HEK293 (cell line): ENCODE measurements around the gene SHMT2.

Source experiments
- CTCF ChIP-seq: fragments of 450-650 bp; formaldehyde crosslinking; IDR thresholded peaks from 2 replicates; pipeline ENCODE4 v1.5.1; 2016; ENCODE audit warnings: missing biosample characterization, missing genetic modification characterization
- GLIS2 ChIP-seq: fragments of 450-650 bp; formaldehyde crosslinking; IDR thresholded peaks from 2 replicates; pipeline ENCODE4 v1.5.1; 2016; ENCODE audit warnings: missing biosample characterization, missing genetic modification characterization
- HOXA7 ChIP-seq: sonication (generic); formaldehyde crosslinking; IDR thresholded peaks from 2 replicates; pipeline ENCODE4 v1.8.1; 2022; ENCODE audit warnings: missing genetic modification reagents, borderline replicate concordance
- KLF8 ChIP-seq: fragments of 450-650 bp; formaldehyde crosslinking; IDR thresholded peaks from 2 replicates; pipeline ENCODE4 v1.5.1; 2016; ENCODE audit warnings: missing biosample characterization, missing genetic modification characterization
- OVOL3 ChIP-seq: fragments of 450-650 bp; formaldehyde crosslinking; IDR thresholded peaks from 2 replicates; pipeline ENCODE4 v1.5.1; 2016; ENCODE audit warnings: missing biosample characterization, missing genetic modification characterization
- PRDM10 ChIP-seq: fragments of 450-650 bp; formaldehyde crosslinking; IDR thresholded peaks from 2 replicates; pipeline ENCODE4 v1.5.1; 2016; ENCODE audit warnings: missing biosample characterization, missing genetic modification characterization
- PRDM2 ChIP-seq: fragments of 450-650 bp; formaldehyde crosslinking; IDR thresholded peaks from 2 replicates; pipeline ENCODE4 v1.5.1; 2016; ENCODE audit warnings: missing biosample characterization, missing genetic modification characterization, borderline replicate concordance
- SP7 ChIP-seq: fragments of 450-650 bp; formaldehyde crosslinking; IDR thresholded peaks from 2 replicates; pipeline ENCODE4 v1.5.1; 2016; ENCODE audit warnings: missing biosample characterization, missing genetic modification characterization
- ZBTB20 ChIP-seq: fragments of 450-650 bp; formaldehyde crosslinking; IDR thresholded peaks from 2 replicates; pipeline ENCODE4 v1.5.1; 2016; ENCODE audit warnings: missing biosample characterization, missing genetic modification characterization
- ZBTB48 ChIP-seq: fragments of 450-650 bp; formaldehyde crosslinking; IDR thresholded peaks from 2 replicates; pipeline ENCODE4 v1.5.1; 2016; ENCODE audit warnings: missing biosample characterization, missing genetic modification characterization
- ZNF133 ChIP-seq: fragments of 450-650 bp; formaldehyde crosslinking; IDR thresholded peaks from 2 replicates; pipeline ENCODE4 v1.5.1; 2016; ENCODE audit warnings: missing biosample characterization, missing genetic modification characterization
- ZNF148 ChIP-seq: fragments of 450-650 bp; formaldehyde crosslinking; IDR thresholded peaks from 2 replicates; pipeline ENCODE4 v1.5.0; 2017; ENCODE audit warnings: missing biosample characterization, missing genetic modification characterization, borderline replicate concordance
- ZNF157 ChIP-seq: fragments of 450-650 bp; formaldehyde crosslinking; IDR thresholded peaks from 2 replicates; pipeline ENCODE4 v1.5.1; 2016; ENCODE audit warnings: missing biosample characterization, missing genetic modification characterization
- ZNF214 ChIP-seq: fragments of 450-650 bp; formaldehyde crosslinking; IDR thresholded peaks from 2 replicates; pipeline ENCODE4 v1.5.1; 2017; ENCODE audit warnings: missing biosample characterization, mild to moderate bottlenecking, missing genetic modification characterization, borderline replicate concordance
- ZNF223 ChIP-seq: fragments of 450-650 bp; formaldehyde crosslinking; IDR thresholded peaks from 2 replicates; pipeline ENCODE4 v1.5.1; 2016; ENCODE audit warnings: missing biosample characterization, missing genetic modification characterization
- ZNF302 ChIP-seq: fragments of 450-650 bp; formaldehyde crosslinking; IDR thresholded peaks from 2 replicates; pipeline ENCODE4 v1.5.1; 2016; ENCODE audit warnings: missing biosample characterization, missing genetic modification characterization, low read depth
- ZNF37A ChIP-seq: fragments of 450-650 bp; IDR thresholded peaks from 2 replicates; pipeline ENCODE4 v1.5.1; 2018; ENCODE audit warnings: missing biosample characterization, missing genetic modification characterization
- ZNF404 ChIP-seq: fragments of 450-650 bp; formaldehyde crosslinking; IDR thresholded peaks from 2 replicates; pipeline ENCODE4 v1.5.1; 2017; ENCODE audit warnings: missing biosample characterization, missing genetic modification characterization
- ZNF416 ChIP-seq: fragments of 450-650 bp; formaldehyde crosslinking; IDR thresholded peaks from 2 replicates; pipeline ENCODE4 v1.5.1; 2016; ENCODE audit warnings: missing biosample characterization, missing genetic modification characterization
- ZNF513 ChIP-seq: fragments of 450-650 bp; IDR thresholded peaks from 2 replicates; pipeline ENCODE4 v1.5.1; 2018; ENCODE audit warnings: missing biosample characterization, missing genetic modification characterization
- ZNF580 ChIP-seq: fragments of 450-650 bp; formaldehyde crosslinking; IDR thresholded peaks from 2 replicates; pipeline ENCODE4 v1.5.1; 2016; ENCODE audit warnings: missing biosample characterization, missing genetic modification characterization
- ZNF624 ChIP-seq: fragments of 450-650 bp; formaldehyde crosslinking; IDR thresholded peaks from 2 replicates; pipeline ENCODE4 v1.5.1; 2017; ENCODE audit warnings: missing biosample characterization, missing genetic modification characterization
- ZNF837 ChIP-seq: fragments of 450-650 bp; formaldehyde crosslinking; IDR thresholded peaks from 2 replicates; pipeline ENCODE4 v1.5.1; 2016; ENCODE audit warnings: missing biosample characterization, missing genetic modification characterization
- ZSCAN23 ChIP-seq: fragments of 450-650 bp; formaldehyde crosslinking; IDR thresholded peaks from 2 replicates; pipeline ENCODE4 v1.5.1; 2016; ENCODE audit warnings: missing biosample characterization, missing genetic modification characterization
- ZXDB ChIP-seq: fragments of 450-650 bp; formaldehyde crosslinking; IDR thresholded peaks from 2 replicates; pipeline ENCODE4 v1.5.1; 2016; ENCODE audit warnings: missing biosample characterization, missing genetic modification characterization

SHMT2 gene

GRCh38 chr12:57235017-57235727 is 5.7 kb downstream of the SHMT2 start (continued):
- TF ChIP-seq PRDM10 (tag by site-specific recombination) = peak; percentile 77
- no peak for TF ChIP-seq HOXA7 (CRISPR knock-in tag)
- TF ChIP-seq ZNF580 (tag by site-specific recombination) = no peak
- no peak for TF ChIP-seq ZXDB
- no peak for TF ChIP-seq ZSCAN23
- TF ChIP-seq PRDM2 = no peak
- TF ChIP-seq ZBTB20 (tag by site-specific recombination) = peak; percentile 73
- no peak for TF ChIP-seq ZNF837 (tag by site-specific recombination)
- peak; percentile 72 for TF ChIP-seq ZBTB48 (tag by site-specific recombination)
- no peak for TF ChIP-seq ZNF133 (tag by site-specific recombination)
- no peak for TF ChIP-seq ZNF37A (tag by site-specific recombination)
- peak; percentile 65; the same call in 1 of the 2 replicates for TF ChIP-seq CTCF (tag by site-specific recombination)
- no peak for TF ChIP-seq ZNF157 (tag by site-specific recombination)
- TF ChIP-seq ZNF223 (tag by site-specific recombination) = no peak
- TF ChIP-seq OVOL3 (tag by site-specific recombination) = no peak
- no peak for TF ChIP-seq ZNF404 (tag by site-specific recombination)
- peak; percentile 92 for TF ChIP-seq SP7 (tag by site-specific recombination)
- TF ChIP-seq ZNF513 (tag by site-specific recombination) = 0 out of 2 replicates have a peak, but pooled peaks have one; percentile 28
- no peak for TF ChIP-seq ZNF416
- TF ChIP-seq GLIS2 (tag by site-specific recombination) = peak; percentile 68
- TF ChIP-seq KLF8 (tag by site-specific recombination) = no peak
- no peak for TF ChIP-seq ZNF624 (tag by site-specific recombination)
- TF ChIP-seq ZNF214 (tag by site-specific recombination) = no peak
- TF ChIP-seq ZNF302 = no peak
- no peak for TF ChIP-seq ZNF148 (tag by site-specific recombination)
